IMR-90 (cell line): Measurements from ENCODE around the gene TIAM2.

Experiments used
- BHLHE40 ChIP-seq: fragments of 150-350 bp; IDR thresholded peaks from 2 replicates; pipeline ENCODE4 v1.6.1; 2016; ENCODE audit warnings: mild to moderate bottlenecking, low read depth, low read length
- CEBPB ChIP-seq: IDR thresholded peaks from 2 replicates; pipeline ENCODE4 v1.6.1; 2012; ENCODE audit warnings: low read depth, low read length, improper control_type of control experiment
- CTCF ChIP-seq: conservative IDR thresholded peaks from 2 replicates; pipeline ENCODE4 v1.5.1; 2012; ENCODE audit warnings: mild to moderate bottlenecking, low read depth, low read length, improper control_type of control experiment
- ELK1 ChIP-seq: fragments of 150-350 bp; IDR thresholded peaks from 2 replicates; pipeline ENCODE4 v1.6.1; 2016; ENCODE audit warnings: low read depth, mild to moderate bottlenecking, low read length, moderate library complexity, borderline replicate concordance
- MXI1 ChIP-seq: IDR thresholded peaks from 2 replicates; pipeline ENCODE4 v1.6.1; 2012; ENCODE audit warnings: low read depth, mild to moderate bottlenecking, low read length, moderate library complexity, borderline replicate concordance
- NFE2L2 ChIP-seq: fragments of 150-350 bp; IDR thresholded peaks from 2 replicates; pipeline ENCODE4 v1.6.1; 2016; ENCODE audit warnings: low read depth, mild to moderate bottlenecking, low read length
- POLR2A ChIP-seq: IDR thresholded peaks from 2 replicates; pipeline ENCODE4 v1.6.1; 2012; ENCODE audit warnings: mild to moderate bottlenecking, low read depth, low read length
- RAD21 ChIP-seq: IDR thresholded peaks from 2 replicates; pipeline ENCODE4 v1.6.1; 2012; ENCODE audit warnings: low read length, improper control_type of control experiment
- RCOR1 ChIP-seq: IDR thresholded peaks from 2 replicates; pipeline ENCODE4 v1.6.1; 2012; ENCODE audit warnings: mild to moderate bottlenecking, low read length, improper control_type of control experiment; ENCODE audit not compliant: insufficient replicate concordance
- RFX5 ChIP-seq: IDR thresholded peaks from 2 replicates; pipeline ENCODE4 v1.8.0; 2012; ENCODE audit warnings: low read depth, mild to moderate bottlenecking, low read length, moderate library complexity
- SMC3 ChIP-seq: fragments of 150-350 bp; IDR thresholded peaks from 2 replicates; pipeline ENCODE4 v1.6.1; 2016; ENCODE audit warnings: low read depth, mild to moderate bottlenecking, antibody characterized with exemption, low read length, moderate library complexity
- USF2 ChIP-seq: fragments of 150-350 bp; IDR thresholded peaks from 2 replicates; pipeline ENCODE4 v1.6.1; 2017; ENCODE audit warnings: mild to moderate bottlenecking, antibody characterized with exemption, low read length, low read depth

- TF ChIP-seq POLR2A (no peak), CTCF (no peak), CEBPB (no peak), RAD21 (no peak), USF2 (no peak), MXI1 (no peak), RFX5 (no peak), NFE2L2 (no peak), SMC3 (no peak), BHLHE40 (no peak), ELK1 (no peak), RCOR1 (no peak)
These were observed 45.0 kb downstream of the TIAM2 start for GRCh38 chr6:155040154-155040553.
